Fibroblast of mammary gland (primary cell): ENCODE measurements around the gene TMEM183A.
"Not testable (repeated sequence)": the region's sequence is repeated elsewhere in the genome, so short reads cannot be mapped to it uniquely, and the experiment has no call there.

Experiments
- DNase-seq: peaks from one replicate; pipeline ENCODE4 v3.0.0-alpha.2; 2010; ENCODE audit warnings: low read depth
- H3K4me3 ChIP-seq: 2 replicates; pipeline ENCODE4 v1.5.1; 2011; ENCODE audit warnings: low read depth, mild to moderate bottlenecking, low read length, moderate library complexity; ENCODE audit not compliant: control insufficient read depth
- TF ChIP-seq, protein P1 (sequence below): conservative IDR thresholded peaks from 2 replicates; pipeline ENCODE4 v1.5.1; 2011; ENCODE audit warnings: low read depth, low read length, inconsistent platforms; ENCODE audit not compliant: control insufficient read depth, insufficient read depth

Gene TMEM183A

DNA sequence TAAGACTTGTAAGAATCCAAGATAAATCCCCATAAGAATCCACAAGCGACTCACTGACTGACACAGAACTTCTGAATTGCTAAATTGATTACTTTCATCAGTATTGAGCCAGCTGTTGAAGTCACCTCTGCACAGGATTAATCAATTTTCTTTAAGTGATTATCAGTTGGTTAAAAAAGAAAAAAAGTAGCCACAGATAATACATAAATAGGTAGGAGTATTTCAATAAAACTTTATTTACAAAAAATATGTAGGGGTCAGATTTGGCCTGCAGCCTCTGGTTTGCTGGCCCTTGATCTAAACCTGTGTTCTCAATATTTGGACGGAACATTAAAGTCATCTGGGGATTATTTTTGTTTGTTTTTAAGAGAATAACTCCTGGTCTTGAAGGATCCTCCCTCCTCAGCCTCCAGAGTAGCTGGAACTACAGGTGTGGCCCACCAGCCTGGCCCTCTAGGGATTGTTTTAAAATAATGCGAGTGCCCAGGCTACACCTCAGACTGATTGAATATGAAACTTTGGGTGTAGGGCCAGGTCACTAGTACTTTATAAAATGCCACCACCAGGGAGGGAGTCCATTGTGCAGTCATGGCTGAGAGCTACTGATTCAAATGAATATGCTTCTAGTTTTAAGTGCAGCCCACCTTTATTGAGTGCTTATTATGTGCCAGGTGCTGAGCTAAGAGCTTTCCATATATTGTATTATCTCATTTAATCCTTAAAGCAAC lies 6.8 kb upstream of the TMEM183A start:
- TF ChIP-seq, protein P1, sequence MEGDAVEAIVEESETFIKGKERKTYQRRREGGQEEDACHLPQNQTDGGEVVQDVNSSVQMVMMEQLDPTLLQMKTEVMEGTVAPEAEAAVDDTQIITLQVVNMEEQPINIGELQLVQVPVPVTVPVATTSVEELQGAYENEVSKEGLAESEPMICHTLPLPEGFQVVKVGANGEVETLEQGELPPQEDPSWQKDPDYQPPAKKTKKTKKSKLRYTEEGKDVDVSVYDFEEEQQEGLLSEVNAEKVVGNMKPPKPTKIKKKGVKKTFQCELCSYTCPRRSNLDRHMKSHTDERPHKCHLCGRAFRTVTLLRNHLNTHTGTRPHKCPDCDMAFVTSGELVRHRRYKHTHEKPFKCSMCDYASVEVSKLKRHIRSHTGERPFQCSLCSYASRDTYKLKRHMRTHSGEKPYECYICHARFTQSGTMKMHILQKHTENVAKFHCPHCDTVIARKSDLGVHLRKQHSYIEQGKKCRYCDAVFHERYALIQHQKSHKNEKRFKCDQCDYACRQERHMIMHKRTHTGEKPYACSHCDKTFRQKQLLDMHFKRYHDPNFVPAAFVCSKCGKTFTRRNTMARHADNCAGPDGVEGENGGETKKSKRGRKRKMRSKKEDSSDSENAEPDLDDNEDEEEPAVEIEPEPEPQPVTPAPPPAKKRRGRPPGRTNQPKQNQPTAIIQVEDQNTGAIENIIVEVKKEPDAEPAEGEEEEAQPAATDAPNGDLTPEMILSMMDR = no peak
- no peak overlapping the region for H3K4me3 ChIP-seq
- no peak for DNase-seq

DNA sequence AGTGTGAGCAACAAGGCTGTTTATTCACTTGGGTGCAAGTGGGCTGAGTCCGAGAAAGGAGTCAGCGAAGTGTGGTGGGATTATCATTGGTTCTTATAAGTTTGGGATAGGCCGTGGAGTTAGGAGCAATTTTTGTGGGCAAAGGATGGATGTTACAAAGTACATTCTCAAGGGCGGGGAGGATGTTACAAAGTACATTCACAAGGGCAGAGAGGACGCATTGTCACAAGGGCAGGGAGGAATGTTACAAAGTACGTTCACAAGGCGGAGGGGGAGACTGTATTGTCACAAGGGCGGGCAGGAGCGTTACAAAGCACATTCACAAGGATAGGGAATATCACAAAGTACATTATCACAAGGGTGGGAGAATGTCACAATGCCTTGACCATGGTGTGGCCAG lies 5.2 kb upstream of the TMEM183A start:
- no peak for DNase-seq
- no peak overlapping the region for H3K4me3 ChIP-seq
- TF ChIP-seq, protein P1 = no peak

DNA sequence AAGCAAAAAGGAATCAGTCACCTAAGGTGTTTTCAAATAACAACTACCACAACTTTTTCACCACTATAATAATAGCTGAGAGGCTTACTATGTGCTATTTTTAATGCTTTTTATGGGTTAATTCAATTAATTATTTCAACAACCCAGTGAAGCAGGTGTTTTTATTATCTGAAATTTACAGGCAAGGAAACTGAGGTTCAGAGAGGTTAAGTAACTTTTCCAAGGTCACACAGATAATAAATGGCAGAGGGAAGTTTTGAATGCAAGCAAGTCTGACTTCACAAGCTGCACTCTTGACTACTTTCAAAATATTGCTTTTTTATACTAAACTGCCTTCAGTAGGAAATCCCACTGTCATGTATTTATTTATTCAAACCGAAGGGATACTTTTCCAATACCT lies 4.2 kb upstream of the TMEM183A start:
- TF ChIP-seq, protein P1 = no peak
- no peak for DNase-seq
- H3K4me3 ChIP-seq = no peak overlapping the region

DNA sequence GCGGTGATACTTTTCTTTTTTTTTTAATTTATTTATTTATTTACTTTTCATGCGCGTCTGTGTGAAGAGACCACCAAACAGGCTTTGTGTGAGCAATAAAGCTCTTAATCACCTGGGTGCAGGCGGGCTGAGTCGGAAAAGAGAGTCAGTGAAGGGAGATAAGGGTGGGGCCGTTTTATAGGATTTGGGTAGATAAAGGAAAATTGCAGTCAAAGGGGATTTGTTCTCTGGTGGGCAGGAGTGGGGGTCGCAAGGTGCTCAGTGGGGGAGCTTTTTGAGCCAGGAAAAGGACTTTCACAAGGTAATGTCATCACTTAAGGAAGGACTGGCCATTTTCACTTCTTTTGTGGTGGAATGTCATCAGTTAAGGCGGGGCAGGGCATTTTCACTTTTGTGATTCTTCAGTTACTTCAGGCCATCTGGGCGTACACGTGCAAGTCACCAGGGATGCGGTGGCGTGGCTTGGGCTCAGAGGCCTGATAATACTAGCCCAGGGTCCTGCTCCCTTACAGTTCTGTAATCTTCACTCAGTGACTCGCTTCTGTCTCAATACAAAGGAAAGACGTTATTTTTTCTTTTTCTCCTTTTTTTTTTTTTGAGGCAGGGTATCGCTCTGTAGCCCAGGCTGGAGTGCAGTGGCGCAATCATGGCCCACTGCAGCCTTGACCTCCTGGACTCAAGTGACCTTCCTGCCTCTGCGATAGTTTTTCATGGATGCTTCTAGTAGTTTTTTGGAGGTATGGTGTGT lies 1.6 kb upstream of the TMEM183A start:
- DNase-seq, H3K4me3 ChIP-seq: not testable (repeated sequence)

DNA sequence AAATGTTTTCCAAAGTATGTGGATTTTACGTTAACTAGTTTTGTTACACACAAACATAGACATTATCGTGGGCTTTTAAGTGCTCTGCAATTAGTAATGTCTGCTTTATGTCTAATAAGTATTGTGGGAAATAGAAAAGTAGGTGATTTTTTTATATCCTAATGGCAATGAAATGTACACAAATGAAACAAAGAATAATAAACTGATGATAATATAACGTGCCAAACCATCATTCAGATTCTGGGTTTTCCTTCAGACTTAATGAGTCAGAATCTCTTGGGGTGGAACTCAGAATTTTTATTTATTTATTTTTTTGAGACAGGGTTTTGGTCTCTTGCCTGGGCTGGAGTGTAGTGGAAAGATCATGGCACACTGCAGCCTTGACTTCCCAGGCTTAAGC lies 2.0 kb downstream of the TMEM183A start:
- no peak overlapping the region for H3K4me3 ChIP-seq
- DNase-seq = no peak
- TF ChIP-seq, protein P1 = no peak

DNA sequence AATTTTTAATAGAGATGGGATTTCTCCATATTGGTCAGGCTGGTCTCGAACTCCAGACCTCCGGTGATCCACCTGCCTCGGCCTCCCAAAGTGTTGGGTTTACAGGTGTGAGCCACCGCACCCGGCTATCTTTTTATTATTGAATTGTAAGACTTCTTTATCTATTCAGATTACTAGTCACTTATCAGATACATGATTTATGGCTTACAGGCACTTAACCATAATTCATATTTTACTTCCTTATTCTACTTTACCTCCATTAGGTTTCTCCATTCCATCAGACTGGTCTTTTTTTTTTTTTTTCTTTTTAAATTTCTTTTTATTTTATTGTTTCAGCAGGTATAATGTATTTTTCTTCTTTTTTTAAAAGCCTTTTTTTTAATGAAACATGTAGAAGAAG lies 4.4 kb downstream of the TMEM183A start:
- no peak for DNase-seq
- TF ChIP-seq, protein P1 = no peak
- no peak overlapping the region for H3K4me3 ChIP-seq

DNA sequence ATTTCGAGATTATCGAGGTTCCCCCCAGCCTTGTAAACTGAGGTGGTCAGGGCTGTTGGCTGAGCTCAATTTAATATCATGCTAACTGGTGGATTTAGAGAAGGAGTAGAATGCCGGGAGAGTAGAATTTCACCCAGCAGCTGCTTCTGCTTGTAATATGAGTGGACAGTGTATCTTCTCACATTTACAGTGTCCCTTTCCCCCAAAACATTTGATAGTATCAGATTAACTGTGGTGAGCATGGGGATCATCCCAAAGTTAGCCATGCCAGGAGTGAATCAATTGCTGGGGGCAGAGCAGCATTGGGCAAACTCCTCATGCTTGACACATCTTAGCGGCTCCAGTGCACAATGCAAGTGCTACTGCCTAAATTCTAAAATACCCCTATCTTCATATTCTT lies 9.9 kb downstream of the TMEM183A start:
- DNase-seq = no peak
- TF ChIP-seq, protein P1 = no peak
- H3K4me3 ChIP-seq = no peak overlapping the region
